Measurements from ENCODE around the gene SYS1.

SYS1 gene

DNA sequence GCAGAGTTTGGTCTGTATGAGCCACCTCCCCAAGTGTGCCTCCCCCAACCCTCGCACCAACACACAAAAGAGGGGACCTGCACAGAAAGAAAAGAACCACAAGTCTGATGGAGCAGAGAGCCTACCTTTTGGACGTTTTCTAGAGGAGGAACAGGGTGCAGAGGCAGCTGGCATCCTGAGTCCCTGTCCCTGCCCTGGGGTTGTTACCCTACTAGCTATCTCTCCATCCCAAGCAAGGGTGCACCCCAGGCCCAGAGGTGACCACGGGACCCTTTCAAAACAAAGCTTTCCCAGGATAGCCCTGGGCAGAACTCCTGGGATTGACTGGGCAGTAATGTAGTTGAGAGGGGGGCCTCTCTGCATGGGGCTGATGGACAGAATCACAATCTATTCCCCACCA, 45.1 kb upstream of the SYS1 start:
- Histone ChIP-seq H3K23ac (ENCODE audit: low read length) (no peak overlapping the region), H3K4ac (ENCODE audit: low read depth, low read length) (no peak overlapping the region), H2BK5ac (ENCODE audit: low read depth, low read length, poor library complexity) (no peak overlapping the region), H3K4me2 (ENCODE audit: low read length) (no peak overlapping the region), H3K18ac (ENCODE audit: low read length) (no peak overlapping the region), H3K4me1 (ENCODE audit: control insufficient read depth in 1 of 2, insufficient read depth in 2 of 2, low read length in 2 of 2) (peaks cover 2% of the 10 kb centered on the region in 2 experiments), H2AK5ac (ENCODE audit: low read length) (no peak overlapping the region), H3K79me2 (ENCODE audit: control insufficient read depth, insufficient read depth, low read length, poor library complexity) (no peaks in the 10 kb centered on the region), H3K79me1 (ENCODE audit: low read length) (no peaks in the 10 kb centered on the region), H3K36me3 (ENCODE audit: control insufficient read depth in 1 of 2, insufficient read depth in 2 of 2, low read length in 2 of 2) (no peaks in the 10 kb centered on the region), H4K8ac (ENCODE audit: low read depth, low read length) (no peak overlapping the region), H3K14ac (ENCODE audit: low read length) (no peak overlapping the region), H2AFZ (ENCODE audit: insufficient read depth, low read length, poor library complexity) (no peak overlapping the region), H3K9ac (ENCODE audit: low read length) (no peak overlapping the region), H2BK120ac (ENCODE audit: insufficient read depth, low read length, poor library complexity) (no peak overlapping the region), H3K27ac (ENCODE audit: low read depth, low read length) (no peak overlapping the region), H3K27me3 (ENCODE audit: insufficient read depth, low read length) (no peaks in the 10 kb centered on the region), H3K9me3 (ENCODE audit: insufficient read depth, low read depth, low read length) (no peaks in the 10 kb centered on the region), H4K91ac (ENCODE audit: low read depth, low read length) (no peak overlapping the region), H2BK12ac (ENCODE audit: low read length) (no peak overlapping the region), H4K12ac (ENCODE audit: low read depth, low read length) (no peak overlapping the region), H3K4me3 (ENCODE audit: low read depth, low read length) (no peak overlapping the region)
- DNase-seq: no peak
- no CpG with 5 or more reads among the region's 3 CpGs for WGBS (ENCODE audit: extremely low coverage, insufficient coverage, insufficient read length)

DNA sequence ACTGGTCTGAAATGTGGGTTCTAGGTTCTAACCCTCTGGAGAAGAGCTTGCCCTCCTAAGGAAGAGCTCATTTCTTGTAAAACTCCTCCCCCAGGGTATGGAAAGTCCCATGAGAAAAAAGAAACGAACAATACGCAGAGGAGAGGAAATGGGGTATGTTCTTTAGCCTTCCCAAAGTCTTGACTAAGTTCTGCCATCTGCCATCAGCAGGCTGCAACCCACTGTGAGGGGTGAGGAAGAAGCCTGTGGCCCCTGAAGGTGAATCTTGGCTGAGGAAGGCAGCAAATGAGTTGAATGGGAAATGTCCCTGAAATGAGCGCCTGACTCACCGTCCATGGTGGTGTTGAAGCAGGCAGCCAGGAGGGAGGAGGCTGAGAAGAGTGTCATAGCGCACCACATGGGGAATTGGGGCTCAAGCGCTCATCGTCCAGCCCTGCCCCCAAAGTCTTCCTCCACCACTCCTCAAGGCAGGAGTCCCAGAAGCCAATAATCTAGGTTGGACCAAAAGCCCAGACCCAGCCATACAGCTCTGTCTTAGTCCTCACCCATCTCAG, 44.5 kb upstream of the SYS1 start:
- Histone ChIP-seq H3K27ac (ENCODE audit: low read depth, low read length) (no peak overlapping the region), H3K4me3 (ENCODE audit: low read depth, low read length) (no peak overlapping the region), H3K4me2 (ENCODE audit: low read length) (no peak overlapping the region), H2AFZ (ENCODE audit: insufficient read depth, low read length, poor library complexity) (no peak overlapping the region), H3K14ac (ENCODE audit: low read length) (no peak overlapping the region), H3K27me3 (ENCODE audit: insufficient read depth, low read length) (no peaks in the 10 kb centered on the region), H4K8ac (ENCODE audit: low read depth, low read length) (no peak overlapping the region), H2BK120ac (ENCODE audit: insufficient read depth, low read length, poor library complexity) (no peak overlapping the region), H3K36me3 (ENCODE audit: control insufficient read depth in 1 of 2, insufficient read depth in 2 of 2, low read length in 2 of 2) (no peaks in the 10 kb centered on the region), H3K9ac (ENCODE audit: low read length) (peak overlapping the region; percentile 20), H2BK12ac (ENCODE audit: low read length) (no peak overlapping the region), H3K79me2 (ENCODE audit: control insufficient read depth, insufficient read depth, low read length, poor library complexity) (no peaks in the 10 kb centered on the region), H3K4me1 (ENCODE audit: control insufficient read depth in 1 of 2, insufficient read depth in 2 of 2, low read length in 2 of 2) (peaks cover 2% of the 10 kb centered on the region in 2 experiments), H2BK5ac (ENCODE audit: low read depth, low read length, poor library complexity) (no peak overlapping the region), H4K91ac (ENCODE audit: low read depth, low read length) (no peak overlapping the region), H3K18ac (ENCODE audit: low read length) (no peak overlapping the region), H3K4ac (ENCODE audit: low read depth, low read length) (no peak overlapping the region), H3K23ac (ENCODE audit: low read length) (no peak overlapping the region), H3K9me3 (ENCODE audit: insufficient read depth, low read depth, low read length) (no peaks in the 10 kb centered on the region), H2AK5ac (ENCODE audit: low read length) (peak overlapping the region; percentile 14), H3K79me1 (ENCODE audit: low read length) (no peaks in the 10 kb centered on the region), H4K12ac (ENCODE audit: low read depth, low read length) (no peak overlapping the region)
- no peak for DNase-seq
- no CpG with 5 or more reads among the region's 7 CpGs for WGBS (ENCODE audit: extremely low coverage, insufficient coverage, insufficient read length)

DNA sequence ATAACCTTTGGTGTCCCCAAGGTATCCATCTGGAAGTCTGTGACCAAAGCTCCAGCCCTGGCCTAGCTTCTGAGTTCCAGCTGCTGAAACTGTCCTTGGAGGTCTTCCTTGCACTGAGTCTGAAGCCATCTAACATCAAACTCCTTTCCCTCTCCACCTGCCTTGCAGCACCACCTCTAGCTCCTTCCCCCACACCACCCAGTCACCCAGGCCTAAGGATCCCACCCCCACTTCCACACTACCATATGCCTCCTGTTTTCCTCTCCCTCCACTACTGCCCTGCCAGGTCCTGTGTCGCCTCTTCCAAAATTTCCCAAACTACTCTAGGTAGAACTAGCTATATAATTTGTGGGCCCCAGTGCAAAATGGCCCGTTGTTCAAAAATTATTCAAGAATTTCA, 44.0 kb upstream of the SYS1 start:
- H3K27ac ChIP-seq (ENCODE audit: low read depth, low read length): no peak overlapping the region
- no peak overlapping the region for H3K23ac ChIP-seq (ENCODE audit: low read length)
- H3K36me3 ChIP-seq (ENCODE audit: control insufficient read depth in 1 of 2, insufficient read depth in 2 of 2, low read length in 2 of 2): no peaks in the 10 kb centered on the region
- H3K4me2 ChIP-seq (ENCODE audit: low read length): no peak overlapping the region
- no peak overlapping the region for H4K91ac ChIP-seq (ENCODE audit: low read depth, low read length)
- H2AFZ ChIP-seq (ENCODE audit: insufficient read depth, low read length, poor library complexity): no peak overlapping the region
- no peak overlapping the region for H3K18ac ChIP-seq (ENCODE audit: low read length)
- H2BK5ac ChIP-seq (ENCODE audit: low read depth, low read length, poor library complexity): no peak overlapping the region
- no peak overlapping the region for H3K4me3 ChIP-seq (ENCODE audit: low read depth, low read length)
- H4K8ac ChIP-seq (ENCODE audit: low read depth, low read length): no peak overlapping the region
- no peaks in the 10 kb centered on the region for H3K79me2 ChIP-seq (ENCODE audit: control insufficient read depth, insufficient read depth, low read length, poor library complexity)
- H3K4ac ChIP-seq (ENCODE audit: low read depth, low read length): no peak overlapping the region
- no peak overlapping the region for H2BK120ac ChIP-seq (ENCODE audit: insufficient read depth, low read length, poor library complexity)
- H4K12ac ChIP-seq (ENCODE audit: low read depth, low read length): no peak overlapping the region
- no peaks in the 10 kb centered on the region for H3K9me3 ChIP-seq (ENCODE audit: insufficient read depth, low read depth, low read length)
- no peak overlapping the region for H3K14ac ChIP-seq (ENCODE audit: low read length)
- H3K4me1 ChIP-seq (ENCODE audit: control insufficient read depth in 1 of 2, insufficient read depth in 2 of 2, low read length in 2 of 2): peaks cover 2% of the 10 kb centered on the region in 2 experiments
- H3K79me1 ChIP-seq (ENCODE audit: low read length): no peaks in the 10 kb centered on the region
- H3K9ac ChIP-seq (ENCODE audit: low read length): no peak overlapping the region
- no peak overlapping the region for H2BK12ac ChIP-seq (ENCODE audit: low read length)
- no peak overlapping the region for H2AK5ac ChIP-seq (ENCODE audit: low read length)
- no peak for DNase-seq
- WGBS (ENCODE audit: extremely low coverage, insufficient coverage, insufficient read length): no CpG with 5 or more reads among the region's 2 CpGs
- no peaks in the 10 kb centered on the region for H3K27me3 ChIP-seq (ENCODE audit: insufficient read depth, low read length)

DNA sequence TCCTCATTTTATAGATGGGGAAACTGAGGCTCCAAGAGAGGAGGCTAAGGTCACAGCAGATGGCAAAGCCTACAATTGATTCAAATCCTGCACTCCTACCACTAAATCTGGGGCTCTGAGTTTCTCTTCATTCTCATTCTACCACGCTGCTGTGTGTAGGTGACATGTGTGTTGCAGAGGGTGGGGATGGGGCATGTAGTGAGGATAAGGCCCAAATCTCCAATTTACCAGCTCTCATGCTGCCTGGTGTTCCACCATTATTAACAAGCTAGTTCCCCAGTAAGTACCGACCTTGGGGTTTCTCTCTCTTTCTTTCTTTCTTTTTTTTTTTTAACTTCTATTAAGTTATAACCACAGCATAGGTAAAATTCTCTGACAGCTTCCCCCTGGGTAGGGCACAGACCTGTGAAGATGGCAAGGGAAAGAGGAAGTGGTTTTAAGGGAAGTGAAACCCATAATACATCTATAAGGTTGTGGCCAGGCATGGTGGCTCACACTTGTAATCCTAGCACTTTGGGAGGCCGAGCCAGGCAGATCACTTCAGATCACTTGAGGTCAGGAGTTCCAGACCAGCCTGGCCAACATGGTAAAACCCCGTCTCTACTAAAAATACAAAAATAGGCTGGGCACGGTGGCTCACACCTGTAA, 41.9 kb upstream of the SYS1 start:
- H3K36me3 ChIP-seq (ENCODE audit: control insufficient read depth in 1 of 2, insufficient read depth in 2 of 2, low read length in 2 of 2): peaks cover 0 to 11% of the 10 kb centered on the region in 2 experiments
- no peak overlapping the region for H4K8ac ChIP-seq (ENCODE audit: low read depth, low read length)
- WGBS (ENCODE audit: extremely low coverage, insufficient coverage, insufficient read length): no CpG with 5 or more reads among the region's 5 CpGs
- no peak overlapping the region for H3K27ac ChIP-seq (ENCODE audit: low read depth, low read length)
- H2BK12ac ChIP-seq (ENCODE audit: low read length): no peak overlapping the region
- no peak overlapping the region for H4K91ac ChIP-seq (ENCODE audit: low read depth, low read length)
- H2AFZ ChIP-seq (ENCODE audit: insufficient read depth, low read length, poor library complexity): no peak overlapping the region
- no peak overlapping the region for H3K4me2 ChIP-seq (ENCODE audit: low read length)
- H3K79me1 ChIP-seq (ENCODE audit: low read length): no peaks in the 10 kb centered on the region
- H3K4me1 ChIP-seq (ENCODE audit: control insufficient read depth in 1 of 2, insufficient read depth in 2 of 2, low read length in 2 of 2): peaks cover 2 to 6% of the 10 kb centered on the region in 2 experiments
- peaks cover 4% of the 10 kb centered on the region for H3K9me3 ChIP-seq (ENCODE audit: insufficient read depth, low read depth, low read length)
- no peak overlapping the region for H3K14ac ChIP-seq (ENCODE audit: low read length)
- H3K79me2 ChIP-seq (ENCODE audit: control insufficient read depth, insufficient read depth, low read length, poor library complexity): no peaks in the 10 kb centered on the region
- H3K18ac ChIP-seq (ENCODE audit: low read length): no peak overlapping the region
- no peak overlapping the region for H4K12ac ChIP-seq (ENCODE audit: low read depth, low read length)
- no peak overlapping the region for H3K4ac ChIP-seq (ENCODE audit: low read depth, low read length)
- H3K4me3 ChIP-seq (ENCODE audit: low read depth, low read length): no peak overlapping the region
- H2BK120ac ChIP-seq (ENCODE audit: insufficient read depth, low read length, poor library complexity): no peak overlapping the region
- H2BK5ac ChIP-seq (ENCODE audit: low read depth, low read length, poor library complexity): no peak overlapping the region
- H2AK5ac ChIP-seq (ENCODE audit: low read length): no peak overlapping the region
- H3K9ac ChIP-seq (ENCODE audit: low read length): peak overlapping the region; percentile 59
- no peaks in the 10 kb centered on the region for H3K27me3 ChIP-seq (ENCODE audit: insufficient read depth, low read length)
- DNase-seq: no peak
- H3K23ac ChIP-seq (ENCODE audit: low read length): no peak overlapping the region

All from trophoblast cell (in vitro differentiated cells and primary cell).